CD4-positive, CD25-positive, alpha-beta regulatory T cell (primary cell): ENCODE results near the gene ASB1. TPM values are rescaled to one million over a fixed set of nuclear protein-coding genes. Genes with fewer than 3 reads are reported as not detected.

ENCODE experiments used
- ATAC-seq, 2 donors: fragments of 150-1000 bp; cut with Tn5 transposase; one replicate each; pipeline ENCODE4 v1.10.0; 2021; ENCODE audit warnings: low read depth in 2 of 2, moderate number of reproducible peaks in 2 of 2, moderate library complexity in 1 of 2
- DNase-seq, 3 donors: peaks; one replicate each; pipeline versions ENCODE4 v3.0.0 to v3.0.0-alpha.2; 2012 to 2022; ENCODE audit warnings: mixed read lengths in 1 of 3
- H3K27ac ChIP-seq: one replicate; pipeline ENCODE4 v1.7.0; 2013; ENCODE audit warnings: mild to moderate bottlenecking, low read length; ENCODE audit not compliant: insufficient read depth, poor library complexity, severe bottlenecking
- H3K27me3 ChIP-seq: one replicate; pipeline ENCODE4 v1.7.0; 2013; ENCODE audit warnings: low read length; ENCODE audit not compliant: control insufficient read depth, insufficient read depth
- H3K36me3 ChIP-seq: one replicate; pipeline ENCODE4 v1.7.0; 2013; ENCODE audit warnings: mild to moderate bottlenecking, low read length, moderate library complexity; ENCODE audit not compliant: control insufficient read depth, insufficient read depth
- H3K4me1 ChIP-seq: 2 replicates; pipeline ENCODE4 v1.7.0; 2013; ENCODE audit warnings: mild to moderate bottlenecking, low read length; ENCODE audit not compliant: insufficient read depth, control insufficient read depth, poor library complexity, severe bottlenecking
- H3K4me3 ChIP-seq: one replicate; pipeline ENCODE4 v1.7.0; 2013; ENCODE audit warnings: low read depth, mild to moderate bottlenecking, low read length, moderate library complexity
- H3K9me3 ChIP-seq, 2 experiments: 1 replicate in 1 of 2; 2 replicates in 1 of 2; pipeline ENCODE4 v1.7.0; 2013; ENCODE audit warnings: low read length in 2 of 2, mild to moderate bottlenecking in 1 of 2, moderate library complexity in 1 of 2; ENCODE audit not compliant: control insufficient read depth in 2 of 2
- H3K27ac Mint-ChIP-seq, 3 donors: one replicate each; pipeline ENCODE4 v1.8.0; 2020 to 2022; ENCODE audit warnings: mild to moderate bottlenecking in 3 of 3, mixed read lengths in 3 of 3, moderate library complexity in 2 of 3
- H3K27me3 Mint-ChIP-seq: one replicate; pipeline ENCODE4 v1.8.0; 2022; ENCODE audit warnings: mild to moderate bottlenecking, mixed read lengths
- H3K36me3 Mint-ChIP-seq: one replicate; pipeline ENCODE4 v1.8.0; 2020; ENCODE audit warnings: mixed read lengths
- H3K4me1 Mint-ChIP-seq, 4 donors: one replicate each; pipeline ENCODE4 v1.8.0; 2020 to 2022; ENCODE audit warnings: mixed read lengths in 4 of 4, mild to moderate bottlenecking in 1 of 4
- H3K4me3 Mint-ChIP-seq, 4 donors: one replicate each; pipeline ENCODE4 v1.8.0; 2020 to 2022; ENCODE audit warnings: mild to moderate bottlenecking in 4 of 4, mixed read lengths in 4 of 4, moderate library complexity in 3 of 4
- H3K9me3 Mint-ChIP-seq, 7 donors: one replicate each; pipeline ENCODE4 v1.8.0; 2020 to 2022; ENCODE audit warnings: mixed read lengths in 7 of 7, mild to moderate bottlenecking in 3 of 7, moderate library complexity in 2 of 7
- polyA plus RNA-seq, 4 donors: library from polyadenylated mRNA; unstranded; fragments of 300-500 nt; fragmentation: Illumina TruSeq; gene quantifications; one replicate each; pipeline ENCODE4 v1.2.3, GENCODE V29; 2021
- total RNA-seq: library from RNA; stranded (reverse); gene quantifications from one replicate; pipeline ENCODE4 v1.2.3, GENCODE V29; 2022

The ASB1 gene
- total and polyA plus RNA-seq, 5 donors from 2014 or later, result 17.6 to 23.0 (median 21.7) TPM

DNA sequence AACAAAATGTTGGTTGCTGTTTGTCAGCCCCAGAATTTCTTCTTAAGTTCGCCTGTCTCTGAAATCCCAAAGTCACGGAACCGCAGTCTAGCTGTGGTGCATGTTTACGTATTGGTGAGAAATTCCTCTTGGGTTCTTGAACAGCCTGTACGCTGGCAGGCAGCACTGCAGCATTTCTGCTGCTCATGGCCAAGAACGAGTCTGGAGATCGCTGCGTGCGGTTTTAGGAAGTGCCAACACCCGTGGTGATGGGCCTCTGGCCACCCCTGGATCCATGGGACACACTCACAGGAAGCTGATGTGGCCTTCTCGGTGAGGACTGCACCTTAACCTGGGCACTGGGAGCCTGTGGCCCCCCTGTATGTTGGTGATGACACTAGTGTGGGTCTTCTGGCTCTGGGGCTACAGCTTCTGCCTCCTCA lies 23.7 kb downstream of the ASB1 start:
- Histone ChIP-seq H3K27me3 (no peaks in the 10 kb centered on the region), H3K36me3 (peaks cover 69% of the 10 kb centered on the region), H3K4me3 (no peak overlapping the region), H3K9me3 (no peaks in the 10 kb centered on the region), H3K27ac (no peak overlapping the region), H3K4me1 (no peaks in the 10 kb centered on the region)
- ATAC-seq (no peak), DNase-seq (no peak)
- peaks cover 0 to 2% (median 0%) of the 10 kb centered on the region in 7 donors for H3K9me3 Mint-ChIP-seq
- no peak overlapping the region for H3K4me3 Mint-ChIP-seq
- no peak overlapping the region for H3K27ac Mint-ChIP-seq
- H3K36me3 Mint-ChIP-seq, result peaks cover 60% of the 10 kb centered on the region
- no peaks in the 10 kb centered on the region for H3K27me3 Mint-ChIP-seq
- H3K4me1 Mint-ChIP-seq, result peaks cover 0 to 7% (median under 1%) of the 10 kb centered on the region in 4 donors

DNA sequence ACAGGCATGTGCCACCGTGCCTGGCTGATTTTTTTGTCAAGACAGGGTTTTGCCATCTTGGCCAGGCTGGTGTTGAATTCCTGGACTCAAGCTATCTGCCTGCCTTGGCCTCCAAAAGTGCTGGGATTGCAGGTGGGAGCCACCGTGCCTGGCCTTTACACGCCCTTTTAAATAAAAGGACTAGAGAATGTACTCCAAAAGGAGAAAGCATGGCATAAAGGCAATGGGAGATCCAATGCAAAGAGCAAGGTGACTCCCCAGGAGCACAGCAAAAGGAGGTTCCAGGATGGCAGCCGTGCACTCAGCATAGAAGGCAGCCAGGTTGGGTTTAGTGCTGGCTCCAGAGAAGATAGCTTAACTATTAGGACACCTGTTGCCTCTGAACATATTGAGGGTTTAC lies 27.1 kb downstream of the ASB1 start:
- Mint-ChIP-seq H3K9me3 (peaks cover 0 to 10% (median 0%) of the 10 kb centered on the region in 7 donors), H3K36me3 (peaks cover 32% of the 10 kb centered on the region), H3K4me1 (no peaks in the 10 kb centered on the region), H3K27me3 (peaks cover 5% of the 10 kb centered on the region), H3K27ac (no peak overlapping the region), H3K4me3 (no peak overlapping the region)
- ATAC-seq, result no peak
- H3K27ac ChIP-seq, result no peak overlapping the region
- H3K4me3 ChIP-seq, result no peak overlapping the region
- H3K27me3 ChIP-seq, result no peaks in the 10 kb centered on the region
- H3K9me3 ChIP-seq, result peaks cover 3 to 9% of the 10 kb centered on the region in 2 experiments
- peaks cover 36% of the 10 kb centered on the region for H3K36me3 ChIP-seq
- no peaks in the 10 kb centered on the region for H3K4me1 ChIP-seq
- no peak for DNase-seq

DNA sequence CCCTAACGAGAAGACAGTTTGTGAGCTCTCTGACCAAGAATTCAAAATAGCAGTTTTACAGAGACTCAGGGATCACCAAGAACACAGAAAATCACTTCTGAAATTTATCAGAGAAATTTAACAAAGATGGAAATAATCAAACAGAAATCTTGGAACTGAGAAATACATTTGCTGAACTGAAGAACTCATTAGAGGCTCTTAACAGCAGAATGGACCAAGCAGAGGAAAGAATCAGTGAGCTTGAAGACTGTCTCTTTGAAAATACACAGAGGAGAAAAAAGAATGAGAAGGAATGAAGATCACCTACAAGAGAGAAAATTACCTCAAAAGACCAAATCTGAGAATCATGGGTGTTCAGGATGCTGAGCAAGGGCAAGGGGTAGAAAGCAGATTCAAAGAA lies 29.7 kb downstream of the ASB1 start:
- ATAC-seq (no peak), DNase-seq (no peak)
- Mint-ChIP-seq H3K9me3 (peaks cover 0 to 10% (median 1%) of the 10 kb centered on the region in 7 donors), H3K27me3 (peaks cover 5% of the 10 kb centered on the region), H3K4me1 (no peaks in the 10 kb centered on the region), H3K36me3 (peaks cover 17% of the 10 kb centered on the region), H3K27ac (no peak overlapping the region), H3K4me3 (no peak overlapping the region)
- Histone ChIP-seq H3K27me3 (no peaks in the 10 kb centered on the region), H3K27ac (no peak overlapping the region), H3K9me3 (peaks cover 3 to 9% of the 10 kb centered on the region in 2 experiments), H3K36me3 (peaks cover 10% of the 10 kb centered on the region), H3K4me3 (no peak overlapping the region), H3K4me1 (no peaks in the 10 kb centered on the region)

DNA sequence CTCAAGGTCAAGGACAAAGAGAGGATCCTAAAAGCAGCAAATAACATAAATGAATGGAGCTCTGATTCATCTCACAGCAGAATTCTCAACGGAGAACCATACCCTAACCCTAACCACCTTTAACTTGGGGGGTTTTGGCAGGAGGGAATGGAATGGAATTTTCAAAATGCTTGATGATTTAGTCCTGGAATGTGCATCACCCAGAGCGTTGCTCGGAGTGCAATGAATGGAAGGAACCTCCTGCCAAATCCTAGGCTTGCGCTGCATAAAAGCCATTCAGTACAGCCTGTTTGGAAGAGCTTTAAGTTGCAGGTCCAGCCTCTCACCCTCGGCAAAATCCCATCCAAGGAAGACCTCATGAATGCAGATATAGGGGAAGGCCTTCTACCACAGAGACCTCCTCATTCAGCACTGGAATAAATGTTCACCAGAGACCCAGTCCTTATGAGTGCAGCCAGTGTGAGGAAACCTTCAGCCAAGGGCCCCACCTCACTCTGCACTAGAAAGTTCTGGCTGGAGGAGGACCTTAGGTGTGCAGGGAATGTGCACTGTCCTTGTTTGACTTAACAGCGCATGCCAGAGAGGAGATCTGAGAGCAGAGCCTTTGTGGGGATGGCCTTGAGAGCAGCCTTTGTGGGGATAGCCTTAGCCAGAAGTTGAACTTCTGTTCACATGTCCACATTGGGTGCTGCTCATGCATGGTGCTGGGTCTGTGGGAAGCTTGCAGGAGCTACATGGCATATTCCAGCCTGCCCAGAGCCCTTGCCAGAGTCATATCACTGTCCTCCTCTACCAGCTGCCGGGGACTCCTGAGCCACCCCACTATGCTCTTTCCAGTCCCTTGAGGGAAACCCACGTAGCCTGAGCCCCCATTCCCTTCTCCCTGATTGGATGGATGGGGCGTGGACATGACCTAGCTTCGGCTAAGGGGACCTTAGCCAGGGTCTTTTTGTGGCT lies 30.5 kb downstream of the ASB1 start:
- H3K4me3 ChIP-seq, result no peak overlapping the region
- Mint-ChIP-seq H3K4me1 (no peaks in the 10 kb centered on the region), H3K9me3 (peaks cover 0 to 10% (median 1%) of the 10 kb centered on the region in 7 donors), H3K4me3 (no peak overlapping the region), H3K27me3 (peaks cover 5% of the 10 kb centered on the region), H3K36me3 (peaks cover 9% of the 10 kb centered on the region), H3K27ac (no peak overlapping the region)
- no peaks in the 10 kb centered on the region for H3K27me3 ChIP-seq
- H3K36me3 ChIP-seq, result peaks cover 4% of the 10 kb centered on the region
- peaks cover 3 to 9% of the 10 kb centered on the region in 2 experiments for H3K9me3 ChIP-seq
- ATAC-seq, result no peak
- no peak overlapping the region for H3K27ac ChIP-seq
- no peaks in the 10 kb centered on the region for H3K4me1 ChIP-seq
- DNase-seq, result no peak

DNA sequence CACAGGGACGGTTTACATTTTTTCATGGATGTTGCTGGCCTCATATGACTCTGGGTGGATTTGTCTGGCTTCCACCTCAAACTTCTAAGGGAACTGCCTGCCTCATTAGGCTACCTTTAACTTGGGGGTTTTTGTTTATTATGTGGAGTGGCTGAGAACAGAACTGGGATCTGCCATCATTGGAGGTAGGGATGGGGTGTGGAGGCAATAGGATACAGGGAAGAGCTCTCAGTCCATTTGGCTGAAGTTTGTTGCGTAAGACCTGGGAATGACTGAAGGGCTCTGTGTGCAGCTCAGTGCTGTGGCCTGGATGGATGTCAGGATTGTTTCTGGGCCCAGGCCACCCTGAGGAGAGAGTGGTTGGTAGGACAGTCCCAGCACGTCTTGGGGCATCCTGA lies 31.2 kb downstream of the ASB1 start:
- no peak overlapping the region for H3K27ac Mint-ChIP-seq
- Histone ChIP-seq H3K4me1 (no peaks in the 10 kb centered on the region), H3K27ac (no peak overlapping the region), H3K9me3 (peaks cover 3 to 9% of the 10 kb centered on the region in 2 experiments), H3K4me3 (no peak overlapping the region), H3K27me3 (no peaks in the 10 kb centered on the region), H3K36me3 (no peaks in the 10 kb centered on the region)
- peaks cover 4% of the 10 kb centered on the region for H3K36me3 Mint-ChIP-seq
- no peak overlapping the region for H3K4me3 Mint-ChIP-seq
- H3K4me1 Mint-ChIP-seq, result peaks cover 0 to 3% (median 0%) of the 10 kb centered on the region in 4 donors
- ATAC-seq (no peak), DNase-seq (no peak)
- peaks cover 0 to 10% (median 1%) of the 10 kb centered on the region in 7 donors for H3K9me3 Mint-ChIP-seq
- H3K27me3 Mint-ChIP-seq, result peaks cover 5% of the 10 kb centered on the region

DNA sequence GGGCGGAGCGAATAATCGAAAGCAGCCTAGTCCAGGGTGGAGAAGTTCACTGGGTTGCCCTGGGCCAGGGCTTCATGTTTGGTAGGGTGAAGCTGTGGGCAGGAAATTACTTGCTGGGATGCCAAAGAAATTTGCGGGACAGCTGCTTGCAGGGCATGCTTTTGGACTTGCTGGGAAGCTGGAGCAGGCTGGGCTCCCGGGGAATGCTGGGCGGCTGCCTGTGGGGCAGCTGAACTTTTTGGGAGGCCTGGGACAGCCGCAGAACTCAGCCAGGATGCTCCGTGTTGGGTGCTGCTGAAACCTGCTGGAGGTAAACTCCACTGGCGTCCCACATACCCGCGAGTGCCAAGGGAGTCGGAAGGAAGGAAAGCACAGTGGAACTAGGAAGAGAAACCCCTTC lies 31.9 kb downstream of the ASB1 start:
- Histone ChIP-seq H3K27me3 (no peaks in the 10 kb centered on the region), H3K4me3 (no peak overlapping the region), H3K36me3 (no peaks in the 10 kb centered on the region), H3K27ac (no peak overlapping the region), H3K4me1 (no peaks in the 10 kb centered on the region), H3K9me3 (peaks cover 3 to 9% of the 10 kb centered on the region in 2 experiments)
- Mint-ChIP-seq H3K4me1 (peaks cover 0 to 8% (median 0%) of the 10 kb centered on the region in 4 donors), H3K9me3 (peaks cover 0 to 10% (median 1%) of the 10 kb centered on the region in 7 donors), H3K4me3 (no peak overlapping the region), H3K27me3 (peaks cover 5% of the 10 kb centered on the region), H3K36me3 (peaks cover 4% of the 10 kb centered on the region), H3K27ac (no peak overlapping the region)
- DNase-seq (no peak), ATAC-seq (no peak)

DNA sequence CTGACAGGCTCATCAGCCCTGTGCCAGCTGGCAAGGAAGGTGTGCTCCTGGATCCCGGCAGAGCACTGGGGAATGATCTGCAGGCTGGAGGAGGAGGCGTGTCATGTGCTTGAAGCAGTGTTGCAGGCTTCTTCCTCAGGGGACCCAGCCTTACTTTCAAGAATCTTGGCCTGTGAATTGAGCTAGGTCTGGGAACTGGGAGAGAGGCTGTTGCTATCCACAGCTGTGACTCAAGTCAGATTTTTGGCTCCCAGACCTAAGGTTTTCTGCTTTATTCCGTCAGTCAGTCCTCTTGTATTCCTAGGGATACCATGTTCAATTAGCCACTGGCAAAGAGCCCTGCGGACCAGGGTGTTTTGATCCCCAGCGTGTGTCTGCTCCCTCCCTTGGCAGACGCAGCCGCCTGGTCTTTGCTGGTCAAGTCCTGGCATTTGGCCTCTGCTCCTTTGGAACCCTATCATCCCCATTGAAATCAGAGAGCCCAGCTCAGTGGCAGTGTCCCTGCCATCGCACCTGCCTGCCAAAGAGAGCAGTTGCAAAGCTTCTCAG lies 32.4 kb downstream of the ASB1 start:
- DNase-seq (no peak), ATAC-seq (no peak)
- H3K36me3 Mint-ChIP-seq, result peaks cover 4% of the 10 kb centered on the region
- Histone ChIP-seq H3K9me3 (peaks cover 3 to 9% of the 10 kb centered on the region in 2 experiments), H3K27me3 (no peaks in the 10 kb centered on the region), H3K4me3 (no peak overlapping the region), H3K36me3 (no peaks in the 10 kb centered on the region), H3K4me1 (no peaks in the 10 kb centered on the region), H3K27ac (no peak overlapping the region)
- peaks cover 0 to 8% (median 0%) of the 10 kb centered on the region in 4 donors for H3K4me1 Mint-ChIP-seq
- no peak overlapping the region for H3K4me3 Mint-ChIP-seq
- H3K9me3 Mint-ChIP-seq, result peaks cover 0 to 10% (median 1%) of the 10 kb centered on the region in 7 donors
- H3K27me3 Mint-ChIP-seq, result peaks cover 5% of the 10 kb centered on the region
- H3K27ac Mint-ChIP-seq, result no peak overlapping the region
